GM19238 (cell line): ENCODE measurements around the gene ODAM.
"Not testable (repeated sequence)": the region's sequence is repeated elsewhere in the genome, so short reads cannot be mapped to it uniquely, and the experiment has no call there.

Source experiments
- DNase-seq: peaks from one replicate; pipeline ENCODE4 v3.0.0; 2011; ENCODE audit warnings: low spot score; ENCODE audit not compliant: insufficient read length

ODAM gene, protein sequence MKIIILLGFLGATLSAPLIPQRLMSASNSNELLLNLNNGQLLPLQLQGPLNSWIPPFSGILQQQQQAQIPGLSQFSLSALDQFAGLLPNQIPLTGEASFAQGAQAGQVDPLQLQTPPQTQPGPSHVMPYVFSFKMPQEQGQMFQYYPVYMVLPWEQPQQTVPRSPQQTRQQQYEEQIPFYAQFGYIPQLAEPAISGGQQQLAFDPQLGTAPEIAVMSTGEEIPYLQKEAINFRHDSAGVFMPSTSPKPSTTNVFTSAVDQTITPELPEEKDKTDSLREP

DNA sequence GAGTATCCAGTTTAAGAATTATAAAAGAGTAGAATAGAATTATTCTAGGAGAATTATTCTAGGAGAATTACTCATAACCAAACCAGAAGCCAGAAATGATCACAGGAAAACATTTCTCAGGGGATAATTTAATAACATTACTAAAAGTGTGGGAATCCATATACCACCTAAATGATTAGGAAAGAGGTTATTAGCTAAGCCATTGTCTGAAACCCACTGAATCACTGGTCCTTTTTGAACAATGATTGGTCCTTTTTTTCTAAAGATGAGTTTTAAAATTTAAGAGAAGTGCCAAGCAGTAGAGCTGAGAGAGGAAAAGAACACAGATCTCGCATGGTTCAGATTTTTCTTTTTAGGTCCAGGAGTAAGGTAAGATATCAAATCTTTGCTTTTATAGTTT lies at the start of gene ODAM:
Gene ODAM (plus strand): TSS at position 301 of the 400 bp plus-strand sequence. CDS start 819 bp downstream, outside the sequence.
- no peak for DNase-seq

DNA sequence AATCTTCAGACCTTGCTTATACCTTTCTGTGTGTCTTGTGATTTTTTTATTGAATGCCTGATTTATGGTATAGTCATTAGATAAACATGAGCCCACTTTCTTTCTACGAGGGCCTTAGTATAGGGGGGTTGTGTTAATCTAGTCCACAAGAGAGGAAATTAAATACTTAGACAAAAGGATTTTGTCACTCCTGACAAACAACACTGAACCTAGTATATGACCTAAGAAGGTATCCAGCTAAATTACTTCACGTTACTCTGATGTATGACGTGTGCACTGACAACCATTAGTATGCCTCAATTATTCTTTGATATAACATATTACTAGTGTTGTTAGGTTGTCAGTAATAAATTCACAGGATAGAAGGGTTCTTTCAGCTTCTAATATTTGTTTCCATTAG lies 44.3 kb upstream of the ODAM start:
- no peak for DNase-seq

DNA sequence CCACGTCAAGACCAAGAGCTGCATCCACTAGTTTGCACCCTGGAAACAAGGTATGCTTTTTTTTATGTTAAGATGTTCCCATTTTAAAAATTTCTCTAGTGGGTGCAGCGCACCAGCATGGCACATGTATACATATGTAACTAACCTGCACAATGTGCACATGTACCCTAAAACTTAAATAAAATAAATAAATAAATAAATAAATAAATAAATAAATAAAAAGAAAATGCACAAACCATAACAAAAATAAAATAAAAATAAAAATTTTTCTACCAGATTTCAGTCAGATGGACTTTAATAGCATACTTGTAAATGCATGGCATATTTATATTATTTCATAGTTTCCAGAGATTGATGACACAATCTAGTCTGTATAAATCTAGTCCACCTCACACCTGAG lies 43.4 kb upstream of the ODAM start:
- no peak for DNase-seq

DNA sequence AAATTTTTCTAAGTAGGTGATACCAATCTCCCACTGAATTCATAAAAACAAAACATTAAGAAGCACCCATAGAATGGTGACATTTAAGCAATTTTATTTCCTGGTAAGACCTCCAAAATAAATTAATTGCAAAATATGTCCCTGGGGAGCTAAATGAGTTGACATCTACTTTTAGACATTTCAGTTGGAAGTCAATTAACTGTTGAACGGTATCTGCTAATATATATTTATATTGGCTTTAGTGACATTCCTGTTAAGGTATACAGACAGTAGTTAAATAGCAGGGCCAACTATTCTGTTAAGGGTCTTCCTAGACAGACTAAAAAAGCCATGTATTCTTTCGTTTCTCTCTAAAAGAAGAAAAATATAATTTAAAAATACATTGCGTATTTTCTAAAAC lies 41.6 kb upstream of the ODAM start, which contains the start of gene PRR27:
Gene PRR27 (plus strand): TSS at position 301 of the 400 bp plus-strand sequence. CDS start 139 bp downstream, outside the sequence.
- no peak for DNase-seq

DNA sequence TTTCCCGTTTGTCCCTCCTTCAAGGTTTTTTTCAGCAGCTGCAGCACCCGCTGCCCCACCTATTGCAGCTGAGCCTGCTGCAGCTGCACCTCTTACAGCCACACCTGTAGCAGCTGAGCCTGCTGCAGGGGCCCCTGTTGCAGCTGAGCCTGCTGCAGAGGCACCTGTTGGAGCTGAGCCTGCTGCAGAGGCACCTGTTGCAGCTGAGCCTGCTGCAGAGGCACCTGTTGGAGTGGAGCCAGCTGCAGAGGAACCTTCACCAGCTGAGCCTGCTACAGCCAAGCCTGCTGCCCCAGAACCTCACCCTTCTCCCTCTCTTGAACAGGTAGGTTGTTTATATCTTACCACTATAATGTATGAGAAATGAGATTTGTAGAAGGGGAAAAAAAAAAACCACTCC lies 36.9 kb upstream of the ODAM start:
- no peak for DNase-seq

DNA sequence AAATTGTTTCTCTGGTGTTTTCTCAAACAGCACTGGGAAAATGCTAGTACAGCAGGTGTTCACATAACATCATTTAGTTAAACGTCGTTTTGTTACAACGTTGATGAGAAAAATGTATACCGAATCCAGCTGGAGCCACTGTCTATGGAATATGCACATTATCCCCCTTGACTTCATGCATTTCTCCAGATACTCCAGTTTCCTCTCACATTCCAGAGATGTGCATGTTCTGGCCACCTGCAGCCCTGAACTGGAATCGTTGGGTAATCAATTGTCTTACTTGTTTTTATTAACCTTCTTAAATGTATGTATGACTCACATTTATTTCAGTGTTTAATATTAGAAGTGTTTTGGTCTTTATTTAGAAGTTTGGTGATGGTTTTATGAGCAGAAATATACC lies 18.4 kb upstream of the ODAM start:
- DNase-seq: no peak

DNA sequence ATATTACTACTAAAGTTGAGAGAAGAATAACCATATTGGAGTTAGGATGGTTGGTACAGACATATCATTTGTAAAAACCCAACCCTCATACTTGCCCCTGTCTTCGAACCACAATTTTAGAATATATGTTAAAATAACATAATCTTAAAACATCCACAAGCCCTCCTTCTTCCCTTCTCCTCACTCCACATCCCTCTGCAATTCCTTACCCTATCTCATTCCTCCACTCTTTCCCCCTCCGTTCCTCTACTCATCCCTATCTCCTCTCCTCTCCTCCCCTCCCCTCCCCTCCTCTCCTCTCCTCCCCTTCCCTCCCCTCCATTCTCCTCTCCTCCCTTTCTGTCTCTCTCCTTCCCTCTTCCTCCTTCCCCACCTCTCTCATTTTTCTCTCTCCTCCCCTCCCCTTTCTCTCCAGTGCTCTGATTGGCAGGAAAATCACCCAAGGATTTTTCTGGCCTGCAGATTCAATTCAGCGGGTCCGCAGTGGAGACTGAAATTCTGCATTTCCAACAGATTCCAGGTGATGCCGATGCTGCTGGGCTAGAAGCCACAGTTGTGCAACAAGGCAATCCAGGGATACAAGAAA lies 17.4 kb upstream of the ODAM start:
- no peak for DNase-seq

DNA sequence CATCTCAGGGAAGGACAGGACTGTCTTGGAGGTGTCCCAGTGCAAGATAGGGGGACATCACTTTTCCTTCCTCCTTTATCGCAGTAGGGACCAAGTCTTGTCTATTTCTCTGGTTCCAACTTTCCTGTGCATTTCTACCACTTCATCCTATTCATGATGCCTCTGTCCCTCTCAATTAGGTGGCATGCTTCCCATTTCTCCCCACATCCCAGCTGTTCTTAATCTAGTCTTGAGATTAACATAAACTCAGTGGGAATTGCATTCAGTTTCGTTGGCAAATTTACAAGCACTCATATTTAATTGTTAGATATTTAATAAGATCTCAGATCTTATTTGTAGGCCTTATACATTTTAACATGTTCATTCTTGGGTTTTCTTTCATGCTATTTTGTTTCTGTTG lies 15.7 kb upstream of the ODAM start:
- DNase-seq: no peak

DNA sequence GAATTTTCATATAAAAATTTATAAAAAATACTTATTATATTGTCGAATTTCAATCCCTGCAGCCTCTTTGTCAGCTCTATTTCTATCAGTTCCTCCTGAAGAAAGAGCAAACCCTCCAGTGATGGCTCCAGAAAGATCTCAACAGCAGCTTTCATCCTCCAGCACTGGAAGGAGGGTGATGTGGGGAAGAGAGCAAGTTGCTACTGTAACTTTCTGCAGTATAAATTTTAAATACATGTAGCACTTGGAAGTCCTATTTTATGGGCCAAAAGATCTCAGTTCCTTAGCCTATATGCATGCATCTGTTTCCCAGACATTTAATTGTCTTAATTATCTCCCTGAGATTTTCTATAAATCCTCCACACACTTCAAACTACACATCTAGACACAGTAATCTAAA lies 13.7 kb upstream of the ODAM start:
- no peak for DNase-seq

DNA sequence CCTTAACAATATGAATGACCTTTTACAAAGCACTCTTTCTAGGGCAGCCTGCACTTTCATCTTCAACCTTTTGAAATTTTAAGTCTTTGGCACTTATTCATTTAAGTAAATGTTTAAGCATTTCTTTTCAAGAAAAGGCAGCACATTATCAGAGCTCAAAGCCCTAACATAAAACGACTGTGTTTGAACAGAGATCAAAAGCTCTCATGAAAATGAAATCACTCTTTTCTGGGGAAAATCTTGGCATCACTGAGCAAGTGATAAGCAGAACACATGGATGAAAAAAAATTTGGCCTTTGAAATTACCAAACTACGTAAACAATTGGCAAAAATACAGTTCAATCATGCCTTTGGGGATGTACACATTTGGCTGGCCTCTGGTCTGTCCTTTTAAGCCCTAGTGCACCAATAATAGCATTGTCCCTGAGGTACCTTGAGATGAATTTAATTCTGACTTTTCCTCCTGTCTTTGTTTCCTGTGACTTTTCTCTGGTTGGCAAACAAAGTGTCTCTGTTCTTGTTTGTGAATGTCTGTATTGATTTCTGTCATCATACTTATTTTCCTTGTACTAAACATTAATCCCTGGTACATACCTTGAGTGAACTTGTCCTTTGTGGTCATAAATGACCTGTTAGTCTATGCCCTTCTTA lies 12.9 kb upstream of the ODAM start:
- no peak for DNase-seq

DNA sequence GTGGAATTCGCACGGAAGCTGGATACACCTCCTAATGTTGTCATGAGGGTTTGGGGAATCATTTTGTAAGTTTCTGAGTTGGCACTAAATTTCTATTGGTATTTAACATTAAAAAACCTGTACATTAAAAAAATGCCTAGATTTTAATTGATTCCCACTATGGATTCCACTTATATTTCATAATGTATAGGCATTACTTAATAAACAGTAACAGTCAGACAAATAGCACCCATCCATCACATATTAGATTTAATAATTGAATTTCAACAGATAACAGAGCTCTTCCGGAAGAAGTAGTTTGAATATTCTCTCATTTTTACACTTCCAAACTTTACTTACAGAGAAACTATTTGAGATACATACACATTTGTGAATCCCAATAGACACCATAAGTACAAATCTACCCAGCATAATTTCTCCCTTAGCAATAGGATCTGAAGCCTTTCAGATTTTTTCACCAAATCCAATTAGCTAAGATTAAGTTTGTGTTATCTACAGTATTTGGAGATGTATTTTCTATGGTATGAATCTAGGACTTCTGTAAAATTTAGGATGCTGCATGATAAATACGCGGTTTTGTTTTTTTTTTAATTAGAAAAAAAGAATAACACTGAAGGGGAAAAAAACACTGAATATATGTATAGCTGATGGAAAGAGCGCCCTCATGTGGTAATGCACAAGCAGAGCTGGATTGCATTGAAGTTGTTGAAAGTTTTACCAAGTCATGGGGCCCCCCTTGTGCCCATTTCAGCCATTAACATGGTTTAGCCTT lies 12.2 kb upstream of the ODAM start:
- DNase-seq: no peak

DNA sequence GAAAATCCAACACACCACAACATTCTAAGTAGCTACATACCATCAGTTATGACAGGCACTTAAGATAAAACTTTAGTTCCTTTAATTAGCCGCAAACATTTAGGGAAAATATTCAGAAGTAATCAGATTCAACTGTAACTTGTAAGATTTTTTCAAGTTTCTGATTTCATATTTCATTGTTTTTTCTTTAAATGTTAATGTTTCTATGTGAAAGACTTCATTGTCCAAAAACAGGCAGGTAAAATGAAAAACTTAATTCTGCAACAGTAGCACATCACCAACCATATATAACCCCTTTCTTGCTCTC lies 11.6 kb upstream of the ODAM start:
- no peak for DNase-seq

DNA sequence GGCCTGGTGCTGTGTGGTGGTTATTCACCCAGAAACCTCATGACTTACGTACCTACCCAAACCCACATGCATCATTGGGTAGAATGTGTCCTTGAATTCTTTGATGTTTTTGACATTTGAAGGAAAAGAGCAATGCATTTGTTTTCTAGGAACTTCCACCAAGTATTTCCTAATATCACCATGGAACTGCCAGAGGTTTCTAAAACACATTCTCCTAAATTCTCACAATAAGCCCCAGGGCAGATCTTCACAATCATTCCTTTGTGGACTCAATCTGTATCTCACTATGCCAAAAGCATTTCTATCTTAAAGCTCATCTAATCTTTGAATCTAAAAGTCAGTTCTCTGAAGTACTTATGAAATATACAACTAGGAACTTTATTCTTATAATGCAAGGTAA lies 8.3 kb upstream of the ODAM start:
- DNase-seq: no peak

DNA sequence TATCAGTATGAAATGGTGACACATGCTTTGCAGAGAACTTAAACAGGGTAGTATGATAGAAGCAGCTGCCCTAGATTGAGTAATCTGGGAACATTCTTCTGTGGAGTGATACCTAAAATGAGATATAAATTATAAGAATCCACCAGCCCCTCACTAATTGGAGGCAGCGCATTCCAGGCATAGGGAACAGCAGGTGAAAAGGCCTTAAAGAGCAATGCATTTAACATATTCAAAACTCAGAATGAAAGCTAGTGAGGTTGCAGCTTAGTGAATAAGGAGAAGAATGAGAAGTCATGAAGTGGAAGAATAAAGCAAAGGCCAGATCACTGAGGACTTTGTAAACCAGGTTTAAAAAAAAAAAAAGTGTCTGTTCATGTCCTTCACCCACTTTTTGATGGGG lies 4.9 kb upstream of the ODAM start:
- no peak for DNase-seq

DNA sequence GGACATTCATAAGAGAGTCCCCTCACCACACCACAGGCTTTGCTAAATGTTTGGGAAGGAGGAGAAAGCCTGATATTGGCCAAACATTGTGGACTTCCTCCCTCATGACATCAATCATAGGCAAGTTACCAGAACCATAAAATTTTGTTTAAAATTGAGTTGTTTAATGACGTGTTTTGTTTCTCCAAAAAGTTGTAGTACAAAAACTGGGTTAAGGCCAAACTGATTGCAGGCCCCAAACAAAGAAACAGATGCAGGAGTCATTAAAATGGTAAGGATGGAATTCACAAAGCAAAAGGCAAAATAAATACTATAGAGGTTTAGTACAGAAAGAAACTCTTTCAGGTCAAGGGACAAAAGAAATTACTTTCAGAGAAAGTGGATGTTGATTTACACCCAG lies 3.9 kb upstream of the ODAM start:
- DNase-seq: no peak

DNA sequence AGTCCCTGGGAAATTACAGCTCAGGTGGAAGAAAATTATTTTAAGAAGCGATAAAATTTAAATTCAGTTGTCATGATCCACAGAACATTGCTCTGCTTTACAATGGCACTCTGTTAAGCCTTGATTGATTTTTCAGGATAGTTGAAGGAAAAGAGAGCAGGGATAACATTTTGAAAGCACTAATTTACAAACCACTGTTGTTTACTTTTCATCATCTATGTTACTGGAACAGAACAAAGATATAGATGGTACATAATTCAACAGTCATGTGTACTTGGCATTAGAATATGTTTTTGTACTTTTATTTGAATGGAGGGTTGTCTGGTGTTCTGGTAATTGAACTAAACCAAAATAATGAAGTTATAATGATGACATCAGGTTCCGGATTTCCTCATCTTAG lies 2.6 kb upstream of the ODAM start:
- DNase-seq: no peak

DNA sequence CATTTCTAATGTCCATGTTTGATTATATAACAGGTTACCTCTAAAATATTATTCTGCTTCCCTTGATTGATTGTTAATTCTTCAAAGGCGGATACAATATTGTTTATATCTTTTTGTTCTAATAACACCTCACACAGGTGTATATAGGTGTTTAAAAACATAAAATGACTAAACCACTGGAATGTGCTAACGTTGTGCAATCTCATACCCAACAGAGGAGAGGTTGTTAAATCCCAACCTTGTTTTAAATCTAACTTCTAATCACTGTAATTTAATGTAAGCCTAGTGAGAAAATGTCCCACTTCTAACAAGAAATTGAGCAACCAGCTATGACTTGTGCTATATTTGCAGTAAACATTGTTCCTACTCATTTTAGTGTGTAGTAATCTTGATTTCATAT lies 1.3 kb downstream of the ODAM start:
- DNase-seq: no peak

DNA sequence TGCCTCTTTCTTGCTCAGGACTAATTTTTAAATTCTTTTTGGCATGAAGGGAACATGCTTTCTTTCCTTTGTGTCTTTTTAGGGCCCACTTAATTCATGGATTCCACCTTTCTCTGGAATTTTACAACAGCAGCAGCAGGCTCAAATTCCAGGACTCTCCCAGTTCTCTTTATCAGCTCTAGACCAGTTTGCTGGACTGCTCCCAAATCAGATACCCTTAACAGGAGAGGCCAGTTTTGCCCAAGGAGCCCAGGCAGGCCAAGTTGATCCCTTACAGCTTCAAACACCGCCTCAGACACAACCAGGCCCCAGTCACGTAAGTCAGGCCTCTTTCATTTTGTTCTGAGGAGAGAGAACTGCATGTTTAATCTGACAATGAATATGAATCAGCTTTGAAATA lies 2.3 kb downstream of the ODAM start:
- DNase-seq: no peak

DNA sequence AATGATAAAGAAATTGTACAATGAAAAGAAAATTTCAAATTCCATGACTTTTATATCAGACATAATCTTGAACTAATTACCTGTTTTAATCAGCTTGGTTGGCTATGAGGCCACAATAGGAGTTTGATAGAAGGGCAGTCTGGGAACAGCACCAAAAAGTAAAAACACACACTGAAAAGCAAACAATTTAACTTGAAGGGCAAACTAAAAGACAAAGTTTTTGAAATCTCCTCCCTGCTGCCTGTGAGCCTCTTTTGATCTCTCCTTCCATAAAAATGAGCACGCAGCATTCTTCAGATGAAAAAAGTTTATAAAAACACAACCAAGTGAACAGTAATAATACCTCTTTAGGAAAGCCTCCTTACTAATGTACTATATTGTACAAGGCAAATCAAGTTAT lies 8.1 kb downstream of the ODAM start:
- no peak for DNase-seq

DNA sequence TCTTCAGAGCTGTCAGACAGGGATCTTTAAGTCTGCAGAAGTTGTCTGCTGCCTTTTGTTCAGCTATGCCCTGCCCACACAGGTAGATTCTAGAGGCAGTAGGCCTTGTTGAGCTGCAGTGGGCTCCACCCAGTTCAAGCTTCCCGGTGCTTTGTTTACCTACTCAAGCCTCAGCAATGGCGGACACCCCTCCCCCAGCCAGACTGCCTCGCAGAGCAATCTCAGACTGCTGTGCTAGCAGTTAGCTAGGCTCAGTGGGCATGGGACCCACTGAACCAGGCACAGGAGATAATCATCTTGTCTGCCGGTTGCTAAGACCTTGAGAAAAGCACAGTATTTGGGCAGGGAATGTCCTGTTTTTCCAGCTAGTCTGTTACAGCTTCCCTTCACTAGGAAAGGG lies 17.2 kb downstream of the ODAM start:
- not testable (repeated sequence) for DNase-seq

DNA sequence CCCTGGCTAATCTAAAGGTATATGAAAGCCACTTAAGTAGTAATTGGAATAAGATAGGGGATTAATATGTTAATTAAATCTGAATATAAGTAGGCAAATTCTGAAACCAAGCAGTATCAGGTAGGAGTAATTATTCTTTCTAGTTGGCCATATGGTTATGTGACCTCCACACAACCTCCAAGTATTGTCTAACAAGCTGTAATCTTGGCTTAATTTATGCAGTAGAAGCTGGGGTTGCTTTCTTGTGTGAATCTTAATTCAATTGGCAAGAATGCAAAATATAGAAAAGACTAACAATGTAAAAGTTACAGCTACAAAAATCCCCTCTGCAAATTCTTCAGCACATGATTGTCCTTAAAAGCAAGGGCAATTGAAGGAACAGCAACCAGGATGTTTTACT lies 20.6 kb downstream of the ODAM start:
- not testable (repeated sequence) for DNase-seq

DNA sequence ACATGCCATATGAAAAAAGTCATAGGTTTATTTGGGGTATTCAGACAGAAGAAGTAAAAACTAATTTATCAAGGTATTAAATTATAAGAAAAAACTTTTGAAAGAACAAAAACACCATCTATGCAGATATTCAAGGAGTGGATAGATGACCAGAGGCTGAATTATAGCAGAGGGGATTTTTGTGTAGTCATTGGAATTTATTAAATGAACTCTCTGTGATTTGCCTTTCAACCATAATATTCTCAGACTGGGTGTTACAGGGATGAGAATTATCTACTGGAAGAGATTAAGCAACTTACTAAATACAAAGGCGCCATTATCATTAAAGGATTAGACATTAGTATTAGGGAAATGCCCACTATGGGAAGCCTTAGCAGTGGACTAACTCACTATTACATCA lies 21.0 kb downstream of the ODAM start:
- not testable (repeated sequence) for DNase-seq
